Measurements from ENCODE around the gene LAP3.

The LAP3 gene

DNA sequence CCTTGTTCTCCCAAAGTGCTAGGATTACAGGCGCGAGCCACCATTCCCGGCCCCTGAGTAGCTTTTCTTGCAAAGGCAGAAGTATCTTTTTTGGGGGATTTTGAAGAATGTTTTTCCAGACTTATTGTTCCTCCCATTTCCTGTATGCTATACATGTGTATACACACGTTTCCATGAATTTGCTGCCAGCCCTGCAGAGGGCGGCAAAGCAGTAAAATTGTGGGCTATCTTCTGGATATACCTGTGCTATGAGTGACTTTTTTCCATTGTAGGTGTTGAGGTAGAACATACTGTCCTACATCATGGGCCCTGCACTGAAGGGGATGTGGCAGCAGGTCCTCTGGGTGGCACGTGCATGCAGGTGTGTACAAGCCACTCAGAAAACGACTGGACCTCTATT lies 20.5 kb downstream of the LAP3 start:
- POLR2A ChIA-PET: no interaction called here
- no peak for DNase-seq (ENCODE audit: low read depth, low spot score)
- CTCF ChIA-PET: interaction anchor here (0.7 to 3.1 kb wide), 6 partner anchors 12 to 219 kb away, joined by 3 to 11 read pairs (median 4); no protein-coding TSS in a partner anchor
- TF ChIP-seq, protein P1, sequence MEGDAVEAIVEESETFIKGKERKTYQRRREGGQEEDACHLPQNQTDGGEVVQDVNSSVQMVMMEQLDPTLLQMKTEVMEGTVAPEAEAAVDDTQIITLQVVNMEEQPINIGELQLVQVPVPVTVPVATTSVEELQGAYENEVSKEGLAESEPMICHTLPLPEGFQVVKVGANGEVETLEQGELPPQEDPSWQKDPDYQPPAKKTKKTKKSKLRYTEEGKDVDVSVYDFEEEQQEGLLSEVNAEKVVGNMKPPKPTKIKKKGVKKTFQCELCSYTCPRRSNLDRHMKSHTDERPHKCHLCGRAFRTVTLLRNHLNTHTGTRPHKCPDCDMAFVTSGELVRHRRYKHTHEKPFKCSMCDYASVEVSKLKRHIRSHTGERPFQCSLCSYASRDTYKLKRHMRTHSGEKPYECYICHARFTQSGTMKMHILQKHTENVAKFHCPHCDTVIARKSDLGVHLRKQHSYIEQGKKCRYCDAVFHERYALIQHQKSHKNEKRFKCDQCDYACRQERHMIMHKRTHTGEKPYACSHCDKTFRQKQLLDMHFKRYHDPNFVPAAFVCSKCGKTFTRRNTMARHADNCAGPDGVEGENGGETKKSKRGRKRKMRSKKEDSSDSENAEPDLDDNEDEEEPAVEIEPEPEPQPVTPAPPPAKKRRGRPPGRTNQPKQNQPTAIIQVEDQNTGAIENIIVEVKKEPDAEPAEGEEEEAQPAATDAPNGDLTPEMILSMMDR (IDR thresholded peaks at IDR 0.05; ENCODE audit: insufficient read depth, low read length, missing control alignments): peak; percentile 8
- H3K4me3 ChIP-seq (ENCODE audit: low read depth, low read length): no peak overlapping the region

DNA sequence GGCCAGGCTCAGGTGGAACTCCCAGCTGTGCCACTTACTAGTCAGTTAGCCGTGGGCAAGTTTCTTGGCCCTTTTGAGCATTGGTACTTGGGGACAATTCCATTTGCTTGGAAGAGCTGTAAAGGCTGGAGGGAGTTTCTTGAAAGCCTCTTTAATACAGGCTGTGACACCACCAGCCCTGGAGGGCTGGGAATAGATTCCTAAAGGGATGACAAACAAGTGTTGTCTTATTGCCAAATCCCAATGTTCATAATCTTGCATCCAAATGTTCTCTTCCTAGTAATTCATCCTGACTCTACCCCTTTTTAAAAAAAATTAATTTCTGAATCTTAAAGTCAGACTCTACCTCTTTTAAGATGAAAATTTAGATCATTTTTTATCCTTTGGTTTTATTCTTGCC lies 22.8 kb downstream of the LAP3 start:
- ChIA-PET CTCF (interaction anchor here (3.1 kb wide), 1 partner anchor 37 kb away, joined by 11 read pairs; no protein-coding TSS in a partner anchor), POLR2A (no interaction called here)
- DNase-seq (ENCODE audit: low read depth, low spot score): no peak
- TF ChIP-seq, protein P1 (IDR thresholded peaks at IDR 0.05; ENCODE audit: insufficient read depth, low read length, missing control alignments): no peak
- H3K4me3 ChIP-seq (ENCODE audit: low read depth, low read length): no peak overlapping the region

DNA sequence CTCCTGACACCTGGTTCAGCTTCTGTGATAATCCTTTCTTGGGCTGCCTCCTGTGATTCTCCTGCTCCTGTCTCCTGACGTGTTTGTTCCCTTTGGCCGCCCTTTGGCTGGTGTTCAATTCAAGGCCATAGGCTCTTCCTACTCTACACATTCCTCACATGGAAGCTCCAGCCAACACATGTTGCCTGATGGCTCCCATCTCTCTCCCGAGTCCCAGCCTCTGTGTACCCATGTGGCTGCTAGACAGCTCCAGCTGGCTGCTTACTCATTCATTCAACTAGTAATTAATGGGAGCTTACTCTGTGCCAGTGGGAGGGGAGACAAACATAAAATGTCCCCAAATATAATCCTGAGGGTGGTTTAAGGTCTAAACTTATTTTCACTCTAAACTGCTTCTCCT lies 28.2 kb downstream of the LAP3 start:
- H3K4me3 ChIP-seq (ENCODE audit: low read depth, low read length): no peak overlapping the region
- ChIA-PET CTCF (no interaction called here), POLR2A (no interaction called here)
- TF ChIP-seq, protein P1 (IDR thresholded peaks at IDR 0.05; ENCODE audit: insufficient read depth, low read length, missing control alignments): no peak
- DNase-seq (ENCODE audit: low read depth, low spot score): no peak

DNA sequence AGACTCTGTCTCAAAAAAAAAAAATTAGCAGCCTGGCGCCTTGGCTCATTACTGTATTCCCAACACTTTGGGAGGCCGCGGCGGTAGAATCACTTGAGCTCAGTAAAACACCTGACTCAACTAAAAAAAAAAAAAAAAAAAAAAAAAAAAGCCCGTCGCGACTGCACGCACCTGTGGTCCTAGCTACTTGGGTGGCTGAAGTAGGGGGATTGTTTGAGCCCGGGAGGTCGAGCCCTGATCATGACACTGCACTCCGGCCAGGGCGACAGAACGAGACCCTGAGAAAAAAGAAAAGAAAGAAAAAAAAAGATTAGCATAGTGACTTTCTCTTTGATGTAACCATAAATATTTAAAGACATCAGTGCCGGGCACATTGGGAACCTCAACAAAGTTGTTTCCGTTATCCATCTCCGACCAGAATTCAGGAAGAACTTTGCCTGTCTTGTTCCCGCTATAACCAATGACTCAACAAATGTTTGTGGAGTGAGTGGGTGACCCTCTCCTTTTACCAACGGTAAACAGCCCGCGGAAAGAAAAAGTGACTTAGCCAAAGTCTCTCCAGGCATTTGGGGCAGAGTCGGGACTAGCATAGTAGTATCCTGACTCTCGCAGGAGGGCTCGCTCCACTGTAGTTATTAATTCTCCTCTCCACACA lies 36.9 kb downstream of the LAP3 start:
- TF ChIP-seq, protein P1 (IDR thresholded peaks at IDR 0.05; ENCODE audit: insufficient read depth, low read length, missing control alignments): no peak
- no peak for DNase-seq (ENCODE audit: low read depth, low spot score)
- POLR2A ChIA-PET: interaction anchor here (0.5 to 1.7 kb wide), 5 partner anchors 10 to 194 kb away, joined by 3 to 6 read pairs (median 3); no protein-coding TSS in a partner anchor

DNA sequence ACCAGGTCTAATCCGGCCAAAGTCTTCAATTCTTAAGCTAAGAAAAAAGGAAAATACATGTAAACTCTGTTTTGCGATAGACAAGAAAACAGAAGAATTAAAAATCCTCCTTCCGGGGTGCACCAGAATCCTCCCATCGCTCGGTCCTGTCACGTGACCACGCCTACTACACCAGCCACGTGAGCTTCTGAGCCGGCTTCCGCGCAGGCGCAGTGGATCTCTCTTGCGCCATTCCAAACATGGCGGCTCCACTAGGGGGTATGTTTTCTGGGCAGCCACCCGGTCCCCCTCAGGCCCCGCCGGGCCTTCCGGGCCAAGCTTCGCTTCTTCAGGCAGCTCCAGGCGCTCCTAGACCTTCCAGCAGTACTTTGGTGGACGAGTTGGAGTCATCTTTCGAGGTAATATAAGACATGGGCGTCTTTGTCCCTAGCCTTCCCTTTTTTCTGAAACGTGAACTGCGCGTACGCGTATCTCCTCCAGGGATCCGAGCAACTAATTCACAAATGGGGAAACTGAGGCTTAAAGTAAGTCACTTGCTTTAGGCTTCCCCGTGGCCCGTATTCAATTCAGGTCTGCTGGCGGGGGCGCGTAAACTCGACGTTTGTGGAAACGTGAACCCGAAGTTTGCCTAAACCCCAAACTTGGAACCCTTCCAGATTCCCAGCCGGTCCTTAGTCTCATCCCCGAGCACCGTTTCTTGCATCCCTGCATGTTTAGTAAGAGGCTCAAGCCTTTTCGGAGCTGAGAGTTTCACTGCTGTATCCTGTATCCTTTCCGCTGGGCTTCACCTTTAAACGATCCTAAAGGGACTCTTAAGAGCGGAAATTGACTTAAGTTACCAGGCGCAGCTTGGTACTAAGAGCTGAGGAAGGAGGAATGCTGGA lies 37.7 kb downstream of the LAP3 start, which contains the start of gene MED28:
Gene MED28, plus strand, starts transcription at position 226 of the 884 bp plus-strand sequence. Its CDS starts 14 bp downstream, at position 240.
- POLR2A ChIA-PET: interaction anchor here (0.5 to 1.7 kb wide), 5 partner anchors 9 to 193 kb away, joined by 3 to 6 read pairs (median 3); no protein-coding TSS in a partner anchor
- CTCF ChIA-PET: interaction anchor here (0.7 to 4.7 kb wide), 5 partner anchors 15 to 194 kb away, joined by 3 to 23 read pairs (median 10); no protein-coding TSS in a partner anchor
- DNase-seq (ENCODE audit: low read depth, low spot score): peak; percentile 67
- TF ChIP-seq, protein P1 (IDR thresholded peaks at IDR 0.05; ENCODE audit: insufficient read depth, low read length, missing control alignments): no peak
- H3K4me3 ChIP-seq (ENCODE audit: low read depth, low read length): peak within 1 kb of the TSS; percentile 85

More for the DNA sequence above, 36.9 kb downstream of the LAP3 start:
- H3K4me3 ChIP-seq (ENCODE audit: low read depth, low read length): peak overlapping the region; percentile 85
- CTCF ChIA-PET: interaction anchor here (0.7 to 4.7 kb wide), 4 partner anchors 23 to 194 kb away, joined by 3 to 23 read pairs (median 16); no protein-coding TSS in a partner anchor
